GM21526 (cell line): ENCODE results near the gene GRAP2.

ENCODE experiments used
- ATAC-seq: cut with Tn5 transposase; IDR thresholded peaks from one replicate; pipeline ENCODE4 v1.9.1; 2021; ENCODE audit warnings: moderate library complexity; ENCODE audit not compliant: unreplicated experiment, low FRiP score

Gene GRAP2

DNA sequence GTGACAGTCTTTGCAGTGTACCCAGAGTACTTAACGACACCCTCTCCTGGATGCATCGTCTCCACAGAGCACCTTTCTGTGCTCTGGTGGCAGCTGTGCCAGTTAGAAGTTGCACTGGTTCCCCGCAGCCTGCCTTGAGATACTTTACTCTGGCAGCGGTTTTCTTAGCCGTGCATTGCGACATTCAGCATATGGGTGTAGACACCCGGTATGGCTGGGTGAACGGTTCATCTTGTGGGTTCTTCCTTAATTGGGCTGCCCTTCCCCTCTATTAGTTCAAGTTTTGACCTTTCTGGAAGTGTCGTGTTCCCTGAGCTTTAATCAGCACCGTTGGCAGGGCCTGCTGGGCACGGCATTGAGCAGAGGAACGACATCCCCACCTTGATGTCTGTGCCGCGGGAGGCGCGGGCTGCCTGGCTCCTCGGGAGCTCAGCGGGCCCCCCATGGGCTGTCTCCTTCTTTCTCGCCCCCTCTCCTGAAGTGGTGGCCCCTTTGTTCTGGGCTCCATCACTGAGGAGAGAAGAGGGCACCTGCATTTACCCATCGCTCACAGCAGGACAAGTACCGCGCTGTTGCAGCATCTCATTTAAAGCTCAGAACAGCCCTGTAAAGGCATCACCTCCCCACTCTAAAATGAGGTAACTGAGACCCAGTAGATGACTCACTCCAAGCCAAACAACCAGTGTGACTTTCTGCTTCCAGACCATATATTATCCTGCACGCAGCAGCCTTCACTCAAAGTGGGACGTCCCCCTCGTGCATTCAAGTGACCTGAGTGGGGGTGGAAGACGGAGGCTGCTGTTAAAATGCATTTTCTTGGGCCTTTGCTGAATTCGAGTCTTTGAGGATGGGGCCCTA lies 107.2 kb downstream of the GRAP2 start:
- ATAC-seq = no peak

DNA sequence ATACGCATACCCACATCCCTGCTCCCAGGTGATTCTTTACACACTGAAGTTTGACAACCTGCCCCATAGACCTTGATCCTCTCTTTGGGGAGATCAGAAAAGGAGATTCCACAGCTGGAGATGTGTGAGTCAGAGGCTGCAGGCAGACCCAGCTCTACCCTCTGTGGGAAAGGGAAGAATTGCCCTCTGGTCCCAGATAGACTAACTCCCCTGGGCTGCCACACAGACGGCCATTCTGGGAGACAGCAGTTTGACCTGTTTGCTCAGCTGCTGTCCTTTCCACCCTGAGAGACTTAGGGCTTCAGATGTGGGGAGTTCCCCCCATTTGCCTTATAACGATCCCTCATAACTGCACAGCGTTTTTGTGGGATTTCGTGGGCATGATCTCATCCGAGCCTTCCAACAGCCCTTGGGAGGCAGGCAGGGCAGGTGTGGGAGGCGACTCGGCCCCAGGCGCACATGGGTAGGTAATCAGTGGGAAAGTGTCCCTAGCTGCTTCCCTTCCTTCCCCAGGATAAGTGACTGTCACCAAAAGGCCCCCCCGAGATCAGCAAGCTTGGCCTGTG lies 107.9 kb downstream of the GRAP2 start:
- ATAC-seq = no peak

DNA sequence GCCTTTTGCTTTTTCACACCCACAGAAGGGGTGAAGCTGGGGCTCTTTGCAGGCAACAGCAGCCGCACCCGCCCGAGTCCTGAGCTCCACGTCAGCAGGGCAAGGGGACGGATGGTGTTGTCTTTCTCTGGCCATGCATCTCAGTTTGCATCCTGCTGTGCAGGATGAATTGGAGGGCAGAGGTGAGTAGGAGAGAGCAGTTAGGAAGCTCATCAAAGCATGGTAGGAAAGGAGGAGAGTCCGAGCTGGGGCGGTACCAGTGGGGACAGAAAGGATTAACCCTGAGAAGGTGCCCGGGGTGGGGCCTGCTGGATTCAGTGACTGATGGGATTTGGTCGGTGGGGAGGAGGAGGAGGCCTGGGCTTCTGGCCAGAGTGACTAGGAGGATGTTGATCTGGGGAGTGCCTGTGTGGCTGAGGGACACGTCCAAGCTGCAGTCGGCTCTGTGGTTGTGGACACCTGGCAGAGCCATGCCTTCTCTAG lies 108.4 kb downstream of the GRAP2 start:
- ATAC-seq = no peak

DNA sequence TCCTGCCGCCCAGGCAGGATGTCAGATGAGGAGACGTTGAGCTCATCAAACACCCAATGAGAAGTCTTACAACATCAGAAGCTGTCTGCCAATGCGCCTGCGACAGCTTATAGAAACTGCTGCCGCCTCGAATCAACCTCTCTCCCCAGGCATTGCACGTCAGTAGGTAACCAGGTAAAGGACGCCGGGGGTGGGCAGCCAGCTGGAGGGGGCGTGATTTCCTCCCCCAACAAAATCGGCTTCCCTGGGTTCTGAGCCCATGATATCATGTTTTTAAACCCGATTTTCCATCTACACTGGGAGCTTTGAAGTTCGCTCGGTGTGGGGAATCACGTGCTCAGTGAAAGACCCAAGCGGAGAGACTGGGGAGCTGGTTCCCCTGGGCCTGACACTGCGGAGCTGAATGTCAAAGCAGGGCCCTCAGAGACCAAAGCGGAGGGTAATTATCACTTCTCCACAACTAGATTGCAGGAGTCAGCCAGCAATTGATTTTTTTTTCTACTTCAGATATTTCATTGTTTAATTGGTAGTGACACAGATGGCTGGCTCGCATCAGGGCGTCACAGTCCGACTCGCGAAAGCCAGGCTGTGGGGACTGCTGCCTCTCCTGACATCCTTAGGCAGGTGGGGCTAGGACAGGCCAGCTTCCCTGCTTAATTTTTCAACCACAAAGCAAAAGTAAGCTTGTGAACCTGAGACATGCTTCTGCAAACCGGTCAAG lies 109.2 kb downstream of the GRAP2 start:
- no peak for ATAC-seq

GRCh38 chr22:40010746-40011145 lies 109.9 kb downstream of the GRAP2 start:
- ATAC-seq = no peak

GRCh38 chr22:40014667-40015248 lies 113.9 kb downstream of the GRAP2 start:
- no peak for ATAC-seq

GRCh38 chr22:40015358-40015976 lies 114.6 kb downstream of the GRAP2 start:
- no peak for ATAC-seq

- no peak for ATAC-seq
Measured at GRCh38 chr22:40018051-40018450, 117.2 kb downstream of the GRAP2 start.

- no peak for ATAC-seq
Measured at GRCh38 chr22:40019100-40019499, 118.2 kb downstream of the GRAP2 start.

- ATAC-seq = no peak
Measured at GRCh38 chr22:40020956-40021355, 120.1 kb downstream of the GRAP2 start.

GRCh38 chr22:40021401-40022000 lies 120.6 kb downstream of the GRAP2 start:
- ATAC-seq = no peak

DNA sequence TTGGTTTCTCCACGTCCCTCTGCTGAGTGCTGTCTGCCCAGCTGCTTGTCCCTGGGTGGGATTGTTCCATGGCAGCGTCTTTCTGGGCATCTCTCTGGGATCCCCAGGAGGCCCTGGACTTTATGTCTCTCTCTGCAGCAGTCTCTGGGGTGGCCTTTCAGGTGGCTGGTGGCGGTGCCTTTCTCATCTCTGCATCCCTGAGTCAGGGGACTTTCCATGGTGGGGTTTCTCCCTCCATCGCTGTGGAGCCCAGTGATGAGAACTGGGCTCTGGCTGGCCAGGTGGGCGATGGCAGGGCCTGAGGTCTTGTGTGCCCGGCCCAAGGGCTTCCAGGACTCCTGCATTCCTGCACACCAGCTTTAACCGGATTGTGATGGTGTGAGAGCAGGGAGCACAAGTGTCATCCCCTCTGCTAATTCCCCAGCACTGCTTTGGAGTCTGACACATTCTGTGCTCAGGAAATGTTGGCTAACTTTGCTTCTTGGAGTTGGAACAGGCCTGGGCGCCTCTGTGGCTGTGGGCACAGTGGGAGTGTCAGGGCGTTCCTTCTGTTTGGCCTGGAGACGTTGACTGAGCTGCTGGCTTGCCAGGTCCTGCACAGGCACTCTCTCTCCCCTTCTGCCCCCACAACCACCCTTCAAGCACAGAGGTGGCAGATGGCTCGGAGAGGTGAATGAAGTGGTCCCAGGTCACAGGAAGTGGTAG lies 121.8 kb downstream of the GRAP2 start:
- no peak for ATAC-seq
